ENCODE measurements around the gene PHF13.

PHF13 gene

GRCh38 chr1:6602669-6603237 is 10.8 kb upstream of the PHF13 start, which contains the start of gene KLHL21:
Gene KLHL21 (minus strand): TSS chr1:6602869. CDS start chr1:6602817, 52 bp downstream.
- peak; percentile 93 for DNase-seq

- peak; percentile 78 for DNase-seq
These were observed 10.2 kb upstream of the PHF13 start for GRCh38 chr1:6603238-6603914.

GRCh38 chr1:6603915-6604558 is 9.5 kb upstream of the PHF13 start:
- peak; percentile 93 for DNase-seq

GRCh38 chr1:6612641-6613360 is 730 bp upstream of the PHF13 start:
- DNase-seq, result no peak

GRCh38 chr1:6614019-6614928 is 743 bp downstream of the PHF13 start:
- DNase-seq, result peak; percentile 48

GRCh38 chr1:6614929-6615785 is 1.6 kb downstream of the PHF13 start:
- DNase-seq, result no peak

GRCh38 chr1:6619045-6619444 is 5.5 kb downstream of the PHF13 start:
- no peak for DNase-seq

GRCh38 chr1:6621429-6622391 is 8.2 kb downstream of the PHF13 start:
- DNase-seq, result no peak

- DNase-seq, result no peak
These were observed 9.0 kb downstream of the PHF13 start for GRCh38 chr1:6622396-6623152.

- no peak for DNase-seq
These were observed 9.9 kb downstream of the PHF13 start for GRCh38 chr1:6623269-6623965.

- peak; percentile 82 for DNase-seq
These were observed 11.4 kb downstream of the PHF13 start, which contains the start of gene THAP3 for GRCh38 chr1:6624710-6625583. Gene THAP3 (plus strand): TSS chr1:6624868. CDS start chr1:6625219, 351 bp downstream.

GRCh38 chr1:6625584-6626149 is 12.1 kb downstream of the PHF13 start:
- peak; percentile 67 for DNase-seq

- DNase-seq, result no peak
These were observed 13.5 kb downstream of the PHF13 start for GRCh38 chr1:6627031-6627430.

- DNase-seq, result no peak
These were observed 14.5 kb downstream of the PHF13 start for GRCh38 chr1:6627841-6628545.

- no peak for DNase-seq
These were observed 15.5 kb downstream of the PHF13 start for GRCh38 chr1:6628971-6629479.

GRCh38 chr1:6630027-6630426 is 16.5 kb downstream of the PHF13 start:
- DNase-seq, result no peak
